GM19023 (cell line): ENCODE results near the gene GRK1.

Experiments
- ATAC-seq: cut with Tn5 transposase; IDR thresholded peaks from one replicate; pipeline ENCODE4 v1.9.1; 2021; ENCODE audit warnings: mild to moderate bottlenecking, moderate library complexity; ENCODE audit not compliant: unreplicated experiment

Gene GRK1

GRCh38 chr13:113660066-113660465 lies 7.0 kb upstream of the GRK1 start:
- ATAC-seq: no peak

GRCh38 chr13:113661509-113661908 lies 5.5 kb upstream of the GRK1 start:
- no peak for ATAC-seq

GRCh38 chr13:113663934-113664333 lies 3.1 kb upstream of the GRK1 start:
- ATAC-seq: no peak

- no peak for ATAC-seq
Measured at GRCh38 chr13:113664751-113665596, 2.0 kb upstream of the GRK1 start.

GRCh38 chr13:113665597-113666328 lies 1.3 kb upstream of the GRK1 start:
- no peak for ATAC-seq

GRCh38 chr13:113666329-113666670 lies 719 bp upstream of the GRK1 start:
- no peak for ATAC-seq

GRCh38 chr13:113667771-113668490 lies 912 bp downstream of the GRK1 start:
- ATAC-seq: no peak

- ATAC-seq: no peak
Measured at GRCh38 chr13:113668491-113668971, 1.5 kb downstream of the GRK1 start.

GRCh38 chr13:113669231-113669754 lies 2.3 kb downstream of the GRK1 start:
- no peak for ATAC-seq

- ATAC-seq: no peak
Measured at GRCh38 chr13:113669755-113670341, 2.8 kb downstream of the GRK1 start.

- ATAC-seq: no peak
Measured at GRCh38 chr13:113670541-113670940, 3.5 kb downstream of the GRK1 start.

GRCh38 chr13:113671066-113672001 lies 4.3 kb downstream of the GRK1 start:
- ATAC-seq: no peak

GRCh38 chr13:113672002-113672651 lies 5.1 kb downstream of the GRK1 start:
- ATAC-seq: no peak

GRCh38 chr13:113722921-113723320 lies 55.9 kb downstream of the GRK1 start:
- ATAC-seq: no peak

GRCh38 chr13:113723410-113724015 lies 56.5 kb downstream of the GRK1 start:
- no peak for ATAC-seq

- ATAC-seq: no peak
Measured at GRCh38 chr13:113724016-113724758, 57.2 kb downstream of the GRK1 start.

- peak; percentile 90 for ATAC-seq
Measured at GRCh38 chr13:113724780-113725315, 57.8 kb downstream of the GRK1 start.
